UCSD-AML1 (cell line): ENCODE results near the gene NBR1.
"Not testable (repeated sequence)": the region's sequence is repeated elsewhere in the genome, so short reads cannot be mapped to it uniquely, and the experiment has no call there.

ENCODE experiments used
- DNase-seq: peaks from one replicate; lab custom pipeline; 2025; ENCODE audit not compliant: unreplicated experiment; lab: John Stamatoyannopoulos, UW

The NBR1 gene

GRCh38 chr17:43170766-43171585 lies at the start of gene NBR1:
NBR1 (plus strand) TSS chr17:43171214; CDS start chr17:43175800, 4,586 bp downstream.
- peak; percentile 96 for DNase-seq

GRCh38 chr17:43125133-43125966 lies 45.7 kb upstream of the NBR1 start, which contains the start of gene BRCA1:
BRCA1 (minus strand) TSS chr17:43125364; CDS start chr17:43124096, 1,268 bp downstream.
- peak; percentile 93 for DNase-seq

- no peak for DNase-seq
Observed at GRCh38 chr17:43125967-43126910, 44.8 kb upstream of the NBR1 start.

GRCh38 chr17:43126911-43127290 lies 44.1 kb upstream of the NBR1 start:
- DNase-seq, result no peak

GRCh38 chr17:43127333-43127876 lies 43.6 kb upstream of the NBR1 start:
- not testable (repeated sequence) for DNase-seq

GRCh38 chr17:43129671-43130010 lies 41.4 kb upstream of the NBR1 start:
- DNase-seq, result no peak

GRCh38 chr17:43132117-43132516 lies 38.9 kb upstream of the NBR1 start:
- no peak for DNase-seq

GRCh38 chr17:43133439-43133838 lies 37.6 kb upstream of the NBR1 start:
- not testable (repeated sequence) for DNase-seq

GRCh38 chr17:43134774-43135453 lies 36.1 kb upstream of the NBR1 start:
- no peak for DNase-seq

- DNase-seq, result no peak
Observed at GRCh38 chr17:43135454-43135819, 35.6 kb upstream of the NBR1 start.

- not testable (repeated sequence) for DNase-seq
Observed at GRCh38 chr17:43136574-43136973, 34.4 kb upstream of the NBR1 start.

- not testable (repeated sequence) for DNase-seq
Observed at GRCh38 chr17:43138531-43138930, 32.5 kb upstream of the NBR1 start.

- peak; percentile 19 for DNase-seq
Observed at GRCh38 chr17:43140396-43141332, 30.4 kb upstream of the NBR1 start.

- DNase-seq, result no peak
Observed at GRCh38 chr17:43142153-43142552, 28.9 kb upstream of the NBR1 start.

- DNase-seq, result no peak
Observed at GRCh38 chr17:43143201-43143600, 27.8 kb upstream of the NBR1 start.

GRCh38 chr17:43146649-43147048 lies 24.4 kb upstream of the NBR1 start:
- no peak for DNase-seq

- no peak for DNase-seq
Observed at GRCh38 chr17:43151880-43152456, 19.0 kb upstream of the NBR1 start.

GRCh38 chr17:43153197-43153835 lies 17.7 kb upstream of the NBR1 start:
- not testable (repeated sequence) for DNase-seq
